Activated CD8-positive, alpha-beta T cell treated with anti-CD3 and anti-CD28 coated beads for 36 hours (primary cell): ENCODE data around the gene TSR3. TPM values are rescaled to one million over a fixed set of nuclear protein-coding genes. Genes with fewer than 3 reads are reported as not detected.

Experiments used
- ATAC-seq: fragments of 200-7000 bp; cut with Tn5 transposase; one replicate; pipeline ENCODE4 v1.10.0; 2021; ENCODE audit warnings: mild to moderate bottlenecking, moderate library complexity
- CTCF ChIA-PET: fragments of 350-600 bp; sonication (Branson Sonifier 250); formaldehyde crosslinking; loops from one replicate; lab custom pipeline; 2021; ENCODE audit warnings: antibody characterized with exemption; lab: Charles Lee
- POLR2A ChIA-PET: fragments of 350-600 bp; sonication (Branson Sonifier 250); formaldehyde crosslinking; loops from one replicate; lab custom pipeline; 2021; ENCODE audit warnings: antibody characterized with exemption; lab: Charles Lee
- DNase-seq: peaks from one replicate; pipeline ENCODE4 v3.0.0-alpha.2; 2020
- H3K27ac Mint-ChIP-seq: one replicate; pipeline ENCODE4 v1.8.0; 2021; ENCODE audit warnings: mild to moderate bottlenecking, mixed read lengths
- H3K27me3 Mint-ChIP-seq: one replicate; pipeline ENCODE4 v1.8.0; 2021; ENCODE audit warnings: mixed read lengths
- H3K36me3 Mint-ChIP-seq: one replicate; pipeline ENCODE4 v1.8.0; 2021; ENCODE audit warnings: low read depth, mixed read lengths
- H3K4me1 Mint-ChIP-seq: one replicate; pipeline ENCODE4 v1.8.0; 2021; ENCODE audit warnings: low read depth, mixed read lengths
- H3K4me3 Mint-ChIP-seq: one replicate; pipeline ENCODE4 v1.8.0; 2021; ENCODE audit warnings: mild to moderate bottlenecking, moderate library complexity, mixed read lengths
- H3K9me3 Mint-ChIP-seq: one replicate; pipeline ENCODE4 v1.8.0; 2021; ENCODE audit warnings: mixed read lengths
- CTCF ChIP-seq: fragments of 200-600 bp; IDR thresholded peaks from one replicate; pipeline ENCODE4 v1.8.0; 2022; ENCODE audit warnings: antibody characterized with exemption, mild to moderate bottlenecking
- intact Hi-C: fragments of 100-400 bp; cut with micrococcal nuclease; formaldehyde crosslinking; loops from one replicate; pipeline ENCODE4 v1.10.0; 2022
- total RNA-seq, 2 experiments: library from RNA; stranded (reverse); gene quantifications; one replicate each; pipeline ENCODE4 v1.2.3, GENCODE V29; 2021

TSR3 gene
- total RNA-seq, 2 experiments from 2014 or later, result 54.7 to 57.4 TPM

GRCh38 chr16:1374418-1375297, 23.0 kb upstream of the TSR3 start:
- no peak overlapping the region for H3K27ac Mint-ChIP-seq
- ATAC-seq (no peak), DNase-seq (no peak)
- no peaks in the 10 kb centered on the region for H3K9me3 Mint-ChIP-seq
- H3K36me3 Mint-ChIP-seq, result peaks cover 5% of the 10 kb centered on the region
- intact Hi-C loops, result no loop called here
- H3K4me3 Mint-ChIP-seq, result no peak overlapping the region
- ChIA-PET CTCF (interaction anchor here (1.1 to 1.9 kb wide), 2 partner anchors 9 to 11 kb away, joined by 5 to 10 read pairs; no protein-coding TSS in a partner anchor), POLR2A (no interaction called here)
- peaks cover 9% of the 10 kb centered on the region for H3K4me1 Mint-ChIP-seq
- no peak for TF ChIP-seq CTCF
- no peaks in the 10 kb centered on the region for H3K27me3 Mint-ChIP-seq

GRCh38 chr16:1372292-1372950, 20.7 kb upstream of the TSR3 start:
- ChIA-PET CTCF (no interaction called here), POLR2A (no interaction called here)
- no peak for ATAC-seq
- Mint-ChIP-seq H3K9me3 (no peaks in the 10 kb centered on the region), H3K36me3 (peaks cover 5% of the 10 kb centered on the region), H3K27ac (no peak overlapping the region), H3K4me1 (no peaks in the 10 kb centered on the region), H3K27me3 (no peaks in the 10 kb centered on the region), H3K4me3 (no peak overlapping the region)
- DNase-seq, result no peak
- intact Hi-C loops, result no loop called here
- TF ChIP-seq CTCF, result no peak

GRCh38 chr16:1371054-1371978, 19.6 kb upstream of the TSR3 start:
- Mint-ChIP-seq H3K4me3 (no peak overlapping the region), H3K27me3 (no peaks in the 10 kb centered on the region), H3K36me3 (peaks cover 5% of the 10 kb centered on the region), H3K4me1 (no peaks in the 10 kb centered on the region), H3K27ac (no peak overlapping the region), H3K9me3 (no peaks in the 10 kb centered on the region)
- ChIA-PET CTCF (interaction anchor here (1.3 kb wide), 1 partner anchor 17 kb away, joined by 3 read pairs; no protein-coding TSS in a partner anchor), POLR2A (no interaction called here)
- no peak for ATAC-seq
- intact Hi-C loops, result no loop called here
- no peak for TF ChIP-seq CTCF
- DNase-seq, result no peak

- H3K36me3 Mint-ChIP-seq, result peaks cover 12% of the 10 kb centered on the region
Observed at GRCh38 chr16:1367486-1368174, 16.0 kb upstream of the TSR3 start.

More at GRCh38 chr16:1367486-1368174, 16.0 kb upstream of the TSR3 start:
- no peak for ATAC-seq
- Mint-ChIP-seq H3K4me3 (no peak overlapping the region), H3K4me1 (peaks cover 2% of the 10 kb centered on the region), H3K27ac (no peak overlapping the region), H3K27me3 (no peaks in the 10 kb centered on the region), H3K9me3 (no peaks in the 10 kb centered on the region)
- TF ChIP-seq CTCF, result no peak
- intact Hi-C loops, result no loop called here
- no peak for DNase-seq
- ChIA-PET CTCF (no interaction called here), POLR2A (interaction anchor here (0.6 kb wide), 1 partner anchor 48 kb away, joined by 3 read pairs; no protein-coding TSS in a partner anchor)
